HG03432 (cell line): ENCODE measurements around the gene HOMER1.

Experiments used
- ATAC-seq: cut with Tn5 transposase; IDR thresholded peaks from one replicate; pipeline ENCODE4 v1.9.1; 2021; ENCODE audit warnings: mild to moderate bottlenecking, moderate library complexity; ENCODE audit not compliant: unreplicated experiment

Gene HOMER1

DNA sequence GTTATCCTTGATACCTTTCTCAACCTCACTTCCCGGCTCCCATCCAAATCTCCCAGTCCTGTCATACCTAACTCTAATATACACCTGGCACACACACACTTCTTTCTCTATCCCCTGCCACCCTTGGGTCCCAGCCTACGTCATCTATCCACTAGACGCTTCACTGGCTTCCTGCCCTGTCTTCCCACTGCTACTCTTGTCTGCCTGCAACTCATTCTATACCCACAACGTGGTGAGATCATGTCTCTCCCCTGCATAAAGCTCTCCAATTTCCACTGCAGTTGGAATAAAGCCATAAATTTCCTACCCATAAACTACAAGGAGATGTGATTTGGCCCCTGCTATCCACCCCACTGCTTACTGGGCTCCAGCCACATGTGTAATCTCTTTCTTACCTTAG, 184.5 kb downstream of the HOMER1 start:
- ATAC-seq = no peak
